C4-2B (cell line): ENCODE measurements around the gene NDUFB2.

Experiments used
- CTCF ChIP-seq: fragments of 450-650 bp; conservative IDR thresholded peaks from 2 replicates; pipeline ENCODE4 v1.5.1; 2017; ENCODE audit warnings: mild to moderate bottlenecking
- ZFX ChIP-seq: fragments of 450-650 bp; IDR thresholded peaks from 2 replicates; pipeline ENCODE4 v1.6.1; 2017

GRCh38 chr7:140696680-140697446 is at the start of gene NDUFB2:
- peak; percentile 99 for TF ChIP-seq ZFX
- no peak; the same call in 1 of the 2 replicates for TF ChIP-seq CTCF
